AG09309 (cell line): ENCODE data around the gene RABGAP1L.
"Not testable (repeated sequence)": the region's sequence is repeated elsewhere in the genome, so short reads cannot be mapped to it uniquely, and the experiment has no call there.

ENCODE experiments used
- DNase-seq: peaks from one replicate; pipeline ENCODE4 v3.0.0-alpha.2; 2010; ENCODE audit warnings: low read depth
- H3K4me3 ChIP-seq: 2 replicates; pipeline ENCODE4 v1.5.1; 2011; ENCODE audit warnings: mild to moderate bottlenecking, low read depth, low read length, moderate library complexity; ENCODE audit not compliant: control insufficient read depth
- CTCF ChIP-seq: IDR thresholded peaks from 2 replicates; pipeline ENCODE4 v1.5.1; 2011; ENCODE audit warnings: mild to moderate bottlenecking, low read depth, low read length, inconsistent platforms; ENCODE audit not compliant: insufficient read depth, control insufficient read depth; ENCODE audit errors: missing control alignments

RABGAP1L gene

GRCh38 chr1:174174461-174175329 is 15.4 kb downstream of the RABGAP1L start:
- no peak overlapping the region for H3K4me3 ChIP-seq
- DNase-seq = no peak
- TF ChIP-seq CTCF = no peak

DNA sequence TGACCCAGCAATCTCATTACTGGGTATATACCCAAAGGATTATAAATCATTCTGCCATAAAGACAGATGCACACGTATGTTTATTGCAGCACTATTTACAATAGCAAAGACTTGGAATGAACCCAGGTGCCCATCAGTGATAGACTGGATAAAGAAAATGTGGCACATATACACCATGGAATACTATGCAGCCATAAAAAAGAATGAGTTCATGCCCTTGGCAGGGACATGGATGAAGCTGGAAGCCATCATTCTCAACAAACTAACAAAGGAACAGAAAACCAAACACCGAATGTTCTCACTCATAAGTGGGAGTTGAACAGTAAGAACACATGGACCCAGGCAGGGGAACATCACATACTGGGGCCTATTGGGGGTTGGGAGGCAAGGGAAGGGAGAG is 19.1 kb downstream of the RABGAP1L start:
- DNase-seq, H3K4me3 ChIP-seq: not testable (repeated sequence)

DNA sequence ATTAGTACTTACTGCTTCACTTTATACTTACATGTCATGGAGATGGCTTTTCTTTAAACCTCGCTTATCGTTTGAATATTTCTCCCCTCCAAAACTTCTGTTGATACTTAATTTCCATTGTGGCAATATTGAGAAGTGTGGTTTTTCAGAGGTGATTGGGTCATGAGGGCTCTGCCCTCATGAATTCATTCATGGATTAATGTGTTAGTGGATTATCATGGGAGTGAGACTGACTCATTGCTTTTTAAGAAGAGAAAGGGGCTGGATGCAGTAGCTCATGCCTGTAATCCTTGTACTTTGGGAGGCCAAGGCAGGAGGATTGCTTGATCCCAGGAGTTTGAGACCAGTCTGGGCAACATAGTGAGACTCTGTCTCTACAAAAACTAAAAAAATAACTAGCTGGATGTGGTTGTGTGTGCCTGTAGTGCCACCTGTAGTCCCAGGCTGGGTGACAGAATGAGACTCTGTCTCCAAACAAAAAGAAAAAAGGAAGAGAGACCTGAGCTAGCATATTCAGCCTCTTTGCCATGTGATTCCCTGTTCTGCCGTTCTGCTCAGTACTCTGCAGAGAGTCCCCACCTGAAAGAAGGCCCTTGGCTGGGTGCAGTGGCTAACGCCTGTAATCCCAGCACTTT is 30.2 kb downstream of the RABGAP1L start:
- TF ChIP-seq CTCF = no peak
- no peak overlapping the region for H3K4me3 ChIP-seq
- no peak for DNase-seq

DNA sequence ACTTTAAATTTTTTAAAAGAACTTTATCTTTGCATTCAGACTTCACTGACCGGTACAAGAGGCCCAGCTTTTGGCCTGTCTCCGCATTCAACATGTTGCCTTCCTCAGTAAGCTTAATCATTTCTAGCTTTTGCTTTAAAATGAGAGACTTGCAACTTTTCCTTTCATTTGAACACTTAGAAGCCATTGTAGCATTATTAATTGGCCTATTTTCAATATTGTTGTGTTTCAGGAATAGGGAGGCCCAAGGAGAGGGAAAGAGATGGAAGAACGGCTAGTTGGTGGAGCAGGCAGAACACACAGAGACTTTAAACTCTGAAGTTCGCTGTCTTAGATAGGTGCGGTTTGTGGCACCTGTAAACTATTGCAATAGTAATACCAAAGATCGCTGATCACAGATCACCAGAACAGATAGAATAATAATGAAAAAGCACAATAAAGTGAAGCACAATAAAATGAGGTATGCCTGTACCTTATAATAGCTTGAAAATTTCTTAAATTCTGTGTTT is 31.4 kb downstream of the RABGAP1L start:
- no peak overlapping the region for H3K4me3 ChIP-seq
- DNase-seq = no peak
- no peak for TF ChIP-seq CTCF

DNA sequence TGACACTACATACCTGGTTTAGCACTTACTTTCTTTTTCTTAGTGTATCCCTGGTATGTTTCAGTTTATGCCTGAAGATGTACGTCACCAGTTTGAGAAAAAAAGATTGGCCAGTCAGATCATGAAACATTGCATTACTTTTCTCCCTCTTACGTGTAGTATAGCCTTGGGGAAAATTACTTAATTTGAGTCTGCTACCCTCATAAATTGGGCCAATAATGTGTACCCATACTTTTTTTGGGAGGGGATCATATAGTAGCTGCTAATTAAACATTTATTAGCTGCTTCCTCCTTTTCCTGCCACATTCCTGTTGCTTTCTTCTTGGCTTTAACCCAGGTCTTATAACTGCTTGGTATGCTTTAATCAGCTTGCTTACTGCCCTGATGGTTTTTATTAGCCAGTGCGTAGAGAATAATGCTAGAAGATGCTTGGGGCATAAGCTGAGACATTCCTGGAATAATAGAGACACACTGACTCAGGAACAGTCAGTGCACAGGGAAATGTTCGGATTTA is 32.1 kb downstream of the RABGAP1L start:
- H3K4me3 ChIP-seq = no peak overlapping the region
- TF ChIP-seq CTCF = no peak
- peak; percentile 91 for DNase-seq

GRCh38 chr1:174194461-174194860 is 35.1 kb downstream of the RABGAP1L start:
- TF ChIP-seq CTCF = no peak
- H3K4me3 ChIP-seq = no peak overlapping the region
- no peak for DNase-seq

- no peak for TF ChIP-seq CTCF
- DNase-seq = no peak
- H3K4me3 ChIP-seq = no peak overlapping the region
Measured at GRCh38 chr1:174197088-174197487, 37.8 kb downstream of the RABGAP1L start.
